HEK293 (cell line): ENCODE data around the gene TANGO2.

Experiments used
- CTCF ChIA-PET: fragments of 350-600 bp; formaldehyde crosslinking; extraction: SDS; loops from one replicate; lab custom pipeline; 2021; ENCODE audit warnings: antibody characterized with exemption; lab: Yijun Ruan, JAX
- POLR2A ChIA-PET: fragments of 300-600 bp; formaldehyde crosslinking; extraction: SDS; loops from one replicate; lab custom pipeline; 2020; ENCODE audit warnings: antibody characterized with exemption, inconsistent platforms; lab: Yijun Ruan, JAX
- H3K27ac ChIP-seq: fragments of 200-500 bp; sonication (Bioruptor generic); 2 replicates; pipeline ENCODE4 v1.5.1; 2014; ENCODE audit warnings: low read depth, low read length, control low read depth, inconsistent platforms; ENCODE audit errors: extremely low read depth
- H3K36me3 ChIP-seq, 2 experiments: fragments of 200-500 bp in 1 of 2; sonication (Bioruptor generic) in 1 of 2; 1 replicate in 1 of 2; 2 replicates in 1 of 2; pipeline ENCODE4 v1.5.1; 2014 to 2017; ENCODE audit warnings: inconsistent platforms in 2 of 2, low read length in 2 of 2; ENCODE audit not compliant: control insufficient read depth in 2 of 2, insufficient read depth in 1 of 2
- H3K4me1 ChIP-seq: fragments of 200-500 bp; sonication (Bioruptor generic); 2 replicates; pipeline ENCODE4 v1.5.1; 2014; ENCODE audit warnings: mild to moderate bottlenecking, low read length, inconsistent platforms; ENCODE audit not compliant: control insufficient read depth, insufficient read depth
- H3K4me3 ChIP-seq: 2 replicates; pipeline ENCODE4 v1.5.1; 2011; ENCODE audit warnings: low read depth, mild to moderate bottlenecking, control low read depth, low read length, moderate library complexity
- H3K9me3 ChIP-seq: fragments of 200-500 bp; sonication (Bioruptor generic); 2 replicates; pipeline ENCODE4 v1.5.1; 2014; ENCODE audit warnings: low read depth, low read length, inconsistent platforms; ENCODE audit not compliant: control insufficient read depth, insufficient read depth
- FEZF1 ChIP-seq: fragments of 450-650 bp; formaldehyde crosslinking; IDR thresholded peaks from 2 replicates; pipeline ENCODE4 v1.5.1; 2016; ENCODE audit warnings: missing biosample characterization, missing genetic modification characterization
- GLI2 ChIP-seq: fragments of 450-650 bp; formaldehyde crosslinking; IDR thresholded peaks from 2 replicates; pipeline ENCODE4; 2017; ENCODE audit warnings: missing biosample characterization, missing genetic modification characterization, low read depth, borderline replicate concordance
- ZBTB20 ChIP-seq: fragments of 450-650 bp; formaldehyde crosslinking; IDR thresholded peaks from 2 replicates; pipeline ENCODE4 v1.5.1; 2016; ENCODE audit warnings: missing biosample characterization, missing genetic modification characterization
- ZBTB26 ChIP-seq: fragments of 450-650 bp; formaldehyde crosslinking; optimal IDR thresholded peaks from 2 replicates; pipeline ENCODE3; 2016; ENCODE audit warnings: missing biosample characterization, mild to moderate bottlenecking, missing genetic modification characterization
- ZBTB49 ChIP-seq: fragments of 450-650 bp; formaldehyde crosslinking; IDR thresholded peaks from 2 replicates; pipeline ENCODE4 v1.5.1; 2016; ENCODE audit warnings: missing biosample characterization, missing genetic modification characterization, low read depth
- ZNF155 ChIP-seq: fragments of 450-650 bp; formaldehyde crosslinking; IDR thresholded peaks from 2 replicates; pipeline ENCODE4 v1.5.1; 2016; ENCODE audit warnings: missing biosample characterization, missing genetic modification characterization
- ZNF174 ChIP-seq: fragments of 450-650 bp; formaldehyde crosslinking; IDR thresholded peaks from 2 replicates; pipeline ENCODE4 v1.5.0; 2017; ENCODE audit warnings: missing biosample characterization, mild to moderate bottlenecking, missing genetic modification characterization
- ZNF175 ChIP-seq: fragments of 450-650 bp; formaldehyde crosslinking; IDR thresholded peaks from 2 replicates; pipeline ENCODE4 v1.5.1; 2016; ENCODE audit warnings: missing biosample characterization, missing genetic modification characterization
- ZNF18 ChIP-seq: fragments of 450-650 bp; formaldehyde crosslinking; IDR thresholded peaks from 2 replicates; pipeline ENCODE4 v1.5.1; 2016; ENCODE audit warnings: missing biosample characterization, missing genetic modification characterization
- ZNF248 ChIP-seq: fragments of 450-650 bp; formaldehyde crosslinking; IDR thresholded peaks from 2 replicates; pipeline ENCODE4 v1.5.1; 2017; ENCODE audit warnings: missing biosample characterization, missing genetic modification characterization
- ZNF341 ChIP-seq: fragments of 450-650 bp; formaldehyde crosslinking; IDR thresholded peaks from 2 replicates; pipeline ENCODE4; 2016; ENCODE audit warnings: low read depth, missing biosample characterization, missing genetic modification characterization
- ZNF518A ChIP-seq: fragments of 450-650 bp; formaldehyde crosslinking; conservative IDR thresholded peaks from 2 replicates; pipeline ENCODE4 v1.5.1; 2016; ENCODE audit warnings: low read depth, missing biosample characterization, missing genetic modification characterization
- ZNF548 ChIP-seq: fragments of 450-650 bp; formaldehyde crosslinking; IDR thresholded peaks from 2 replicates; pipeline ENCODE4 v1.5.1; 2016; ENCODE audit warnings: missing biosample characterization, missing genetic modification characterization
- ZNF580 ChIP-seq: fragments of 450-650 bp; formaldehyde crosslinking; IDR thresholded peaks from 2 replicates; pipeline ENCODE4 v1.5.1; 2016; ENCODE audit warnings: missing biosample characterization, missing genetic modification characterization
- ZNF596 ChIP-seq: fragments of 450-650 bp; IDR thresholded peaks from 2 replicates; pipeline ENCODE4 v1.5.0; 2018; ENCODE audit warnings: missing biosample characterization, mild to moderate bottlenecking, missing genetic modification characterization, moderate library complexity
- ZNF600 ChIP-seq: fragments of 450-650 bp; formaldehyde crosslinking; IDR thresholded peaks from 2 replicates; pipeline ENCODE4 v1.5.1; 2016; ENCODE audit warnings: missing biosample characterization, missing genetic modification characterization
- ZNF692 ChIP-seq: fragments of 450-650 bp; formaldehyde crosslinking; IDR thresholded peaks from 2 replicates; pipeline ENCODE4 v1.5.1; 2016; ENCODE audit warnings: missing biosample characterization, missing genetic modification characterization
- ZNF777 ChIP-seq: fragments of 450-650 bp; formaldehyde crosslinking; IDR thresholded peaks from 2 replicates; pipeline ENCODE4 v1.5.1; 2017; ENCODE audit warnings: missing biosample characterization, missing genetic modification characterization, borderline replicate concordance
- ZNF791 ChIP-seq: fragments of 450-650 bp; formaldehyde crosslinking; IDR thresholded peaks from 2 replicates; pipeline ENCODE4 v1.5.1; 2016; ENCODE audit warnings: missing biosample characterization, missing genetic modification characterization
- ZNF792 ChIP-seq: fragments of 450-650 bp; formaldehyde crosslinking; IDR thresholded peaks from 2 replicates; pipeline ENCODE4 v1.5.1; 2016; ENCODE audit warnings: missing biosample characterization, missing genetic modification characterization
- ZNF837 ChIP-seq: fragments of 450-650 bp; formaldehyde crosslinking; IDR thresholded peaks from 2 replicates; pipeline ENCODE4 v1.5.1; 2016; ENCODE audit warnings: missing biosample characterization, missing genetic modification characterization
- ZXDB ChIP-seq: fragments of 450-650 bp; formaldehyde crosslinking; IDR thresholded peaks from 2 replicates; pipeline ENCODE4 v1.5.1; 2016; ENCODE audit warnings: missing biosample characterization, missing genetic modification characterization

The TANGO2 gene

GRCh38 chr22:20016734-20017621 lies 3.9 kb upstream of the TANGO2 start, which contains the start of gene ARVCF (continued):
- TF ChIP-seq ZBTB20 (tag by site-specific recombination), result peak; percentile 81
- no peak for TF ChIP-seq ZNF248 (tag by site-specific recombination)
- TF ChIP-seq ZNF341 (tag by site-specific recombination), result no peak

- Histone ChIP-seq H3K27ac (no peak overlapping the region), H3K4me1 (no peaks in the 10 kb centered on the region), H3K9me3 (no peaks in the 10 kb centered on the region), H3K4me3 (no peak overlapping the region), H3K36me3 (no peaks in the 10 kb centered on the region)
- TF ChIP-seq ZNF792 (no peak), ZNF175 (tag by site-specific recombination) (no peak), ZNF341 (tag by site-specific recombination) (no peak), ZNF777 (tag by site-specific recombination) (no peak), ZNF18 (no peak), ZNF692 (no peak), ZBTB49 (tag by site-specific recombination) (no peak), ZNF548 (tag by site-specific recombination) (no peak), ZXDB (tag by site-specific recombination) (no peak), ZNF596 (tag by site-specific recombination) (no peak), ZNF518A (tag by site-specific recombination) (no peak), GLI2 (no peak), ZNF174 (tag by site-specific recombination) (no peak), ZBTB26 (tag by site-specific recombination) (no peak), ZNF580 (tag by site-specific recombination) (no peak), FEZF1 (no peak), ZNF791 (tag by site-specific recombination) (no peak), ZNF155 (no peak), ZNF600 (tag by site-specific recombination) (no peak), ZNF837 (tag by site-specific recombination) (no peak)
- POLR2A ChIA-PET, result no interaction called here
- CTCF ChIA-PET, result interaction anchor here (0.8 to 1.5 kb wide), 3 partner anchors 47 to 287 kb away, joined by 3 to 5 read pairs (median 4); no protein-coding TSS in a partner anchor
Observed at GRCh38 chr22:20017622-20017958, 3.3 kb upstream of the TANGO2 start.
